Activated T-cell treated with anti-CD3 and anti-CD28 coated beads, Interleukin-2, amount 50 U/mL, for 24 hours (primary cell): ENCODE data around the gene MSLN.

Experiments used
- DNase-seq: peaks from one replicate; pipeline ENCODE4 v3.0.0-alpha.2; 2020
- H3K27ac Mint-ChIP-seq: 2 replicates; pipeline ENCODE4 v1.8.0; 2020; ENCODE audit warnings: mild to moderate bottlenecking, mixed read lengths
- H3K27me3 Mint-ChIP-seq: 2 replicates; pipeline ENCODE4 v1.8.0; 2020; ENCODE audit warnings: mixed read lengths
- H3K36me3 Mint-ChIP-seq: 2 replicates; pipeline ENCODE4 v1.8.0; 2020; ENCODE audit warnings: low read depth, mixed read lengths
- H3K4me1 Mint-ChIP-seq: 2 replicates; pipeline ENCODE4 v1.8.0; 2020; ENCODE audit warnings: low read depth, mixed read lengths
- H3K4me3 Mint-ChIP-seq: 2 replicates; pipeline ENCODE4 v1.8.0; 2020; ENCODE audit warnings: mild to moderate bottlenecking, moderate library complexity, mixed read lengths
- H3K9me3 Mint-ChIP-seq: 2 replicates; pipeline ENCODE4 v1.8.0; 2020; ENCODE audit warnings: mixed read lengths

The MSLN gene

DNA sequence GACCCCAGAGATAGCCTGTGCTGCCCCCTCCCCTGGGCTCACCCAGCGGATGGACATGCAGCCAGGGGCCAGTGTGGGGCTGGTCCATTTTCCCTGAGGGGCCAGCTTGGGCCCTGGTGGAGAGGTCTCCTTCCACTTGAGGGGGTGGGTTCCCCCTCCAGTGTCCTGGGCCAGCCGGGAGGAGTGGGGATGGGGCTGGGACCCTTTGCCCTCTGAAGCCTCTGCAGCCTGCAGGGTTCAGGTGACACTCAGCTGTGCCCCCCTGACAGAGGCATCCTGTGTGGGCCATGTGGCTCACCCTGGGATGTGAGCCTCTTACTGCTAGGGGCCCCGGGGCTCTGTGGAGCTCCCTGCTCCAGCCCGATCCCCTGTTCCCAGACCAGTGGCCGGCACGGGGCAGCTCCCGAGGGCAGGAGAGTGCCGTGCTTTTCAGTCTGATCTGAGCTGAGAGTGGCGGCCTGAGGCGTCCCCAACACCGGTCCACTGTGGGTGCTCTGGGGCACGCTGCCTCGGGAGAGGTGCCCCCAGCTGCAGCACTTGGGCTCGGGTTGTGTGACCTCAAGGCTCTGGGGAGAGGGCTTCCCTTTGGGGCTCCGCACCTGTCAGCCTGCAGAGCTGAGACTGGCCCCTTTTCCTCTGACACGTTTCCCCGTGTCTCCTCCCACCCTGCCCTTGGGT is 40.4 kb downstream of the MSLN start:
- H3K27me3 Mint-ChIP-seq, result peaks cover 14% of the 10 kb centered on the region
- peaks cover 2% of the 10 kb centered on the region for H3K4me1 Mint-ChIP-seq
- no peak overlapping the region for H3K27ac Mint-ChIP-seq
- H3K4me3 Mint-ChIP-seq, result no peak overlapping the region
- H3K9me3 Mint-ChIP-seq, result no peaks in the 10 kb centered on the region
- peaks cover 29% of the 10 kb centered on the region for H3K36me3 Mint-ChIP-seq
- no peak for DNase-seq

DNA sequence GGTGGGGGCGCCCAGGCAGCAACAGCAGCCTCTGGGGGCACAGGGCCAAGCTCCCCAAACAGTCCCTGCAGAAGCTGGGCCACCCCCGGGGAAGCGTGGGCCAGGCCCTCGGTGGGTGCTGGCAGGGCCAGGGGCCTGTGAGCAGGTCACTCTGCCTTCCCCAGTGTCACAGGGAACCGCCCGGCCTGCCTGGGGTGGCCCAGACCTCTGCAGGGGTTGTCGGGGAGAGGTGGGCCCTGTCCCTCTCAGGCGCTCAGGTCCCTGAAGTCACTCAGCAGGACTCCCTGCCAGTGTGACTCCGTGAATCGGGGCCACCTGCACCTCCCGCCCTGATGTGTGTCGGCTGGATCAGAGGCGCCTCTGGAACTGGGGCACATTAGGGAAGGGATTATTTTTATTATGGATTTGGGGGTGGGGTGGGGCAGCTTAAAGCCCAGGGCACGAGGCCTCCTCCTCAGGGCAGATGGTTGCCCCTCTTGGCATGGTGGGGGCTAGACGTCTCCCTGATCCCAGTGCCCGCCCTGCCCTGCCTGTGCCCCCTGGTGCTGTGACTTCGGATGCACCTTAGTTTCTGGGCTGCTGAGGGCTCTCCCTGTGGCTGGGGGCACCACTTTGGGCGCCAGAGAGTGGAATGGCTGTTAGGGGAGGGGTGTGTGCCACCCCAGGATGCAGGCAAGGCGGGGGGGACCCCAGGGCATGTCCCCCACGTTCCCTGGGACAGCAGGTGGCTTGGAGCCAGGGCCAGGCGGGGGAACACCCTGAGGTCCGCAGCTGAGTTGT is 41.2 kb downstream of the MSLN start:
- peaks cover 25% of the 10 kb centered on the region for H3K36me3 Mint-ChIP-seq
- no peak overlapping the region for H3K27ac Mint-ChIP-seq
- H3K9me3 Mint-ChIP-seq, result no peaks in the 10 kb centered on the region
- H3K4me3 Mint-ChIP-seq, result no peak overlapping the region
- H3K4me1 Mint-ChIP-seq, result peaks cover 3% of the 10 kb centered on the region
- H3K27me3 Mint-ChIP-seq, result peaks cover 14% of the 10 kb centered on the region
- no peak for DNase-seq

- no peak overlapping the region for H3K27ac Mint-ChIP-seq
- H3K27me3 Mint-ChIP-seq, result peaks cover 14% of the 10 kb centered on the region
Measured at GRCh38 chr16:802461-802860, 41.9 kb downstream of the MSLN start.

DNA sequence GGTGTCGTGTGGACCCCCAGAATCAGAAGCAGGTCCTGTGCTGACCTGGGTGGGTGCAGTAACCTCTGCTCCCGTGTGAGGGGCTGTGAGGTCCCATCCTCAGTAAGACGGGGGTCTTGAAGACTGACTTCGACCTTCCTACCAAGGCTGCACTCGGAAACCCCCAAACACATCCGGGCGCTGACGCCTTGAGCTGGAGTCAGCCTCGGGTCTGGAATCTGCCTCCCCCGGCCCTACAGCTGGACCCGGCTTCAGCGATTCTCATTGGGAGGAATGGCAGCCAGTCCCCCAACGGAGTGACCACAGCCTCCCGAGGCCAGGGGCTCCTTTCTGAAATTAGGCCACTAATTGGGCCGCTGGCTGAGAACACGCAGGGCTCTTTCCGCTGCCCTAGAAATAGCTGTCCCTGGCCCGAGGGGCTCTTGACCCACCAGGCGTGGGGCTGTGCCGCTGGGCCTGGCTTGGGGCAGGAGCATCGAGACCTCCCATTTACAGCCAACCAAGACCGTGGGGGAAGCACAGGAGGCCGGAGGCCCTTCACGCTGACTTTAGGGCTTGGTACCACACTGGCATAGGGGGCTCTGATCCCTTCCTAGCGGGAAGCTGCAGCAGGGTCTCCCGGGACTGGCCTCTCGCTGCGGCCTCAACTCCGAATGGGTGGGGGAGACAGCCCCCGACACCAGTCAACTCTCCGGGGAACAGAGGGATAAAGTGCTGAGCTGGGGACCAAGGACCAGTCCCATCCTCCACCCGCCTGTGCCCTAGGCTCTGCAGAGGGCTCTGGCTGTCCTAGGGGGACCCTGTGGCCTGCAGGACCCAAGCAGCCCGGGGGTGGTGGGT is 42.6 kb downstream of the MSLN start:
- peaks cover 8% of the 10 kb centered on the region for H3K4me1 Mint-ChIP-seq
- no peak overlapping the region for H3K27ac Mint-ChIP-seq
- no peak overlapping the region for H3K4me3 Mint-ChIP-seq

More at GRCh38 chr16:802461-802860, 41.9 kb downstream of the MSLN start:
- H3K9me3 Mint-ChIP-seq, result no peaks in the 10 kb centered on the region
- H3K4me1 Mint-ChIP-seq, result peaks cover 3% of the 10 kb centered on the region
- no peak for DNase-seq
- peaks cover 18% of the 10 kb centered on the region for H3K36me3 Mint-ChIP-seq
- no peak overlapping the region for H3K4me3 Mint-ChIP-seq

DNA sequence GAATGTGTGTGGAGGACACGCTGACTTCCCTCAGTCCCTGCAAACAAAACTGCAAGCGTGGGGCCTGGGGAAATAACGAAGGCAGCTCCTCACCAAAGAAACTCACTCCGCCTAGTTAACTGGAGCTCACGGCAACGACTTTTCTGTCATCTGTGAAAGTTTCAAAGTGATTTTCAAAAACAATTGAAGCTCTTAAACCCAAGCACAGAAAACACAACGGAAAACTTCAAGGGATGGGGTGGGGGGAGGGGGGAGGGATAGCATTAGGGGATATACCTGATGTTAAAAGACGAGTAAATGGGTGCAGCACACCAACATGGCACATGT is 43.2 kb downstream of the MSLN start:
- H3K9me3 Mint-ChIP-seq, result no peaks in the 10 kb centered on the region
- H3K4me1 Mint-ChIP-seq, result peaks cover 13% of the 10 kb centered on the region
- peaks cover 15% of the 10 kb centered on the region for H3K36me3 Mint-ChIP-seq
- no peak overlapping the region for H3K27ac Mint-ChIP-seq
- peaks cover 14% of the 10 kb centered on the region for H3K27me3 Mint-ChIP-seq
- no peak overlapping the region for H3K4me3 Mint-ChIP-seq
- no peak for DNase-seq

More for the DNA sequence above, 42.6 kb downstream of the MSLN start:
- no peak for DNase-seq
- H3K27me3 Mint-ChIP-seq, result peaks cover 14% of the 10 kb centered on the region
- H3K9me3 Mint-ChIP-seq, result no peaks in the 10 kb centered on the region
- peaks cover 16% of the 10 kb centered on the region for H3K36me3 Mint-ChIP-seq

DNA sequence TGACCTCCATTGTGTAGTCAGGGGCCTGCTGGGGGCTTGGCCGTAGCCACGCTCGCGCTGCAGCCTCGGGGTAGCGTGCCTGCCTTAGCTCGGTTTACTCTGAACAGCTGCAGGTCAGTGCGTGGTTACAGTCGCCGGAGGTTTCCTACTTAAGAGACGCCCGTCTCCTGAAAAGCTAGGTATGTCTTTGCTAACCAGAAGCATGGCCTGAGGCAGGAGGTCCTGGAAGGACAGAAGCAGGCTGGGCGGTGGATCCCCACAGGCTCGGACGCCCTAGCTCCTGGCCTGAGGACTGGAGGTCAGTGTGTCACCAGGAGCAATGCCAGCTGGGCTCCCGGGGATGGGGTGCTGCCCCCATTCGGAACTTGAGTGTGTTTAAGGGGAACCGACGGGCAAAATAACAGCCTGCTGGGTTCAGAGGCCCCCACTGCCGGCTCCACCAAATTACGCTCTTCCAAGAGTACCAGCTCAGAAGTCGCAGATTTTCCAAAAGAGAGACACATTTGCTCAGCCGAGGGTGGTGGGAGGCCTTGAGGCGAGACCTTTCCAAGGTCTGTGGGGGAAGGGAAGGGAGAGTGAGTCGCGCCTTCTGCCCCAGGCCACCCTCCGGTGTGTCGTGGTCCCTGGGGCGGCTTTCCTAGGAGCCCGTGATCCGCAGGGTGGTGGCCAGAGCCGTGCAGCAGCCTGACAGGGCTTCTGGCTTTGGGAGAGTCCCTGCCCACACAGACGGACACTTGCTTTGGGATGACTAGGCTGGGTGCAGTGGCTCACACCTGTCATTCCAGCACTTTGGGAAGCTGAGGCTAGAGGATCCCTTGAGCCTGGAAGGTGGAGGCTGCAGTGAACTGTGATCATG is 43.9 kb downstream of the MSLN start:
- Mint-ChIP-seq H3K27ac (peak overlapping the region; percentile 3), H3K27me3 (peaks cover 14% of the 10 kb centered on the region), H3K4me3 (no peak overlapping the region), H3K4me1 (peaks cover 16% of the 10 kb centered on the region), H3K9me3 (no peaks in the 10 kb centered on the region), H3K36me3 (peaks cover 15% of the 10 kb centered on the region)
- no peak for DNase-seq

DNA sequence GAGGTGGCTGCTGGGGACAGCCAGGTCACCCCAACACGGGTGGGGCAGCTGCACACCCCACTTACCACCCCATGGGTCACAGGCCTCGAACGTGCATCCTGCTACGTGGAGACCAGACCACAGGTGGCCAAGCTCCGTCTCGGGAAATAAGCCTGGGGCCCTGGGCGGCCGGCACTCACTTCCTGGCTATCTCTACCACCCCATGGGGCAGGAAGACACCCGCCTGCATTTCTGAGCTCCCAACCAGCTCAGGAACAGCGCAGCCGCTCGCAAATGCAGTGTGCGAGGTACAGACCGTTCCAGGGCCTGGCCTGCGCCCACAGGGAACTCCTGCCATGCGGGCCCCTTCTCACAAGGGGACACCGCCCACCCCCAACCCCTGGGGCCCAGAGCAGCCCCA is 44.9 kb downstream of the MSLN start:
- Mint-ChIP-seq H3K4me1 (peaks cover 18% of the 10 kb centered on the region), H3K36me3 (peaks cover 15% of the 10 kb centered on the region), H3K27me3 (peaks cover 14% of the 10 kb centered on the region), H3K27ac (no peak overlapping the region), H3K9me3 (no peaks in the 10 kb centered on the region), H3K4me3 (peak overlapping the region; percentile 95)
- no peak for DNase-seq

GRCh38 chr16:807347-808084 is 47.0 kb downstream of the MSLN start:
- peaks cover 15% of the 10 kb centered on the region for H3K36me3 Mint-ChIP-seq
- peak overlapping the region; percentile 97 for H3K27ac Mint-ChIP-seq
- no peaks in the 10 kb centered on the region for H3K9me3 Mint-ChIP-seq
- DNase-seq, result peak; percentile 90
- peaks cover 9% of the 10 kb centered on the region for H3K27me3 Mint-ChIP-seq
- peak overlapping the region; percentile 95 for H3K4me3 Mint-ChIP-seq
- peaks cover 18% of the 10 kb centered on the region for H3K4me1 Mint-ChIP-seq

- H3K27me3 Mint-ChIP-seq, result peaks cover 12% of the 10 kb centered on the region
- no peak for DNase-seq
- H3K27ac Mint-ChIP-seq, result peak overlapping the region; percentile 97
- no peaks in the 10 kb centered on the region for H3K9me3 Mint-ChIP-seq
- H3K4me3 Mint-ChIP-seq, result peak overlapping the region; percentile 95
- peaks cover 15% of the 10 kb centered on the region for H3K36me3 Mint-ChIP-seq
- H3K4me1 Mint-ChIP-seq, result peaks cover 18% of the 10 kb centered on the region
Measured at GRCh38 chr16:808085-808386, 47.5 kb downstream of the MSLN start.

DNA sequence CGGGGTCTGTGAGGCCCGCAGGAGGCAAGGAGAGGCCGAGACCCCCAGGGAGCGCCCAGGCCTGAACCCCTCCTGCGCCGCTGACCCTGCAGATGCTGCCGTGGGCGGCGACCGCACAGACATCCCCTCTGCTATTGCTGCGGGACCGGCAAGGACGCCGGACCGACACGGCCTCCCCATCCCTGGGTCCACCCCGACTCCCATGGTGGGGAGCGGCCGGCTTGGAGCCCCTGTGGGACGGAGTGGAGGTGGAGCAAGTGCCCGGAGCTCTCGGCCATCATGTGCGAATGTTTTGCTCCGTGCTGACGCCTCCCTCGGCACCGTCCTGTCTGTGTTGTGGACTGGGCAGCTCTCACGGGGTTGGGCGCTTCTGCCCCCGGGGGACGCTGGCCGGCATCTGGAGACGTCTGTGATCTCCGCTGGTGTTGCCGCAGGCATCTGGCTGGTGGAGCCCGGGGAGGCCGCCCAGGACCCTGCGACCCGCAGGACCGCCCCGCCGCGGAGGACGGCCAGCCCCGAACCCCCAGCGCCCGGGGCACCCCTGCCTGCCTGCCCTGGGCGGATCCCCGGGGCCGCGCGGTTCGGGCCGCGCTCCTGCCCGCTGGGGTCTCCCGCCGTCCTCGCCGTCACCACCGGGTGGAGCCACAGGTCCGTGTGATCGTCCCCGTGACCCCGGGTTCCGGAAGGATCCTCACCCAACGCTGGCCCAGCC is 52.8 kb downstream of the MSLN start:
- Mint-ChIP-seq H3K36me3 (no peaks in the 10 kb centered on the region), H3K27ac (no peak overlapping the region), H3K9me3 (no peaks in the 10 kb centered on the region), H3K4me3 (no peak overlapping the region), H3K4me1 (peaks cover 13% of the 10 kb centered on the region), H3K27me3 (peaks cover 37% of the 10 kb centered on the region)
- DNase-seq, result peak; percentile 79

GRCh38 chr16:813916-814412 is 53.4 kb downstream of the MSLN start:
- H3K27me3 Mint-ChIP-seq, result peaks cover 37% of the 10 kb centered on the region
- no peak overlapping the region for H3K4me3 Mint-ChIP-seq
- no peaks in the 10 kb centered on the region for H3K9me3 Mint-ChIP-seq
- no peak for DNase-seq
- H3K4me1 Mint-ChIP-seq, result peaks cover 9% of the 10 kb centered on the region
- H3K27ac Mint-ChIP-seq, result no peak overlapping the region
- no peaks in the 10 kb centered on the region for H3K36me3 Mint-ChIP-seq

DNA sequence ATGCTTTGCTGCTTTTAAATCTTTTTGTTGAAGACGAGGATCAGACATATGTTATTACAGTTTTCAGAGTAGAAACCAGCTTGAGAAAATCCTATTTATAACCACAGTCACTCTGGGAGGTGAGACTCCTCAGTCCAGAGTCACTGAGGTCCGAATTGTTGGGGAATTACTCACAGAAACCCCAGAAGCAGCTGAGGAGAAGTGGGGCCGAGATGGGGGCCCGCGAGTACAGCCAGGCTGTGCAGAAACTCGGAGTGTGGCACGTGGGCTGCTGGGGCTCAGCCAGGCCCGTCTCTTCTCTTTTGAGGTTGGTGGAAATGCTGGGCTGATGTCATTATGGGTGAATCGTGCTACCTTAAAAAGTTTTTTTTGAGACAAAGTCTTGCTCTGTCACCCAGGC is 54.4 kb downstream of the MSLN start:
- Mint-ChIP-seq H3K27ac (no peak overlapping the region), H3K9me3 (no peaks in the 10 kb centered on the region), H3K4me3 (no peak overlapping the region), H3K4me1 (peaks cover 13% of the 10 kb centered on the region), H3K27me3 (peaks cover 45% of the 10 kb centered on the region), H3K36me3 (no peaks in the 10 kb centered on the region)
- DNase-seq, result no peak

DNA sequence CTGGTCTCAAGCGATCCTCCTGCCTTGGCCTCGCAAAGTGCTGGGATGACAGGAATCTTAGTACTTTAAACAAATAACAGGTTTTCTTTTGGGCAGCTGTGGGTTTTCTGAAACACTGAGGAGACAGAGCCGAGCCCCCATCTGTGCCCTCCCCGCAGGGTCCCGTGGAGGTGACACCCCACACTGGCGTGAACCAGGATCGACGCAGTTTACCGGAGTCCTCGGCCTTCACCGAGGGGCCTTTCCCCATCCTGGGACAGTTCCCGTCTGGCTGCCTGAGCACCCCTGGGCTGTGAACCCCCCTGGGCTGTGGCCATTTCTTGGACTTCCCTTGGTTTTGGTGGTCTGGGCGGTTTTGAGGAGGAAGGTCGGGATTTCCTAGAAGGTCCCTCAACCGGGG is 55.3 kb downstream of the MSLN start:
- Mint-ChIP-seq H3K36me3 (no peaks in the 10 kb centered on the region), H3K4me1 (peaks cover 18% of the 10 kb centered on the region), H3K27me3 (peaks cover 47% of the 10 kb centered on the region), H3K27ac (no peak overlapping the region), H3K9me3 (no peaks in the 10 kb centered on the region), H3K4me3 (no peak overlapping the region)
- no peak for DNase-seq
